ENCODE measurements around the gene VGF. TPM values are rescaled to one million over a fixed set of nuclear protein-coding genes. Genes with fewer than 3 reads are reported as not detected.

The VGF gene
- total and polyA plus RNA-seq, 2 donors (not counting 1 experiment from before 2014, with no cell fraction given) = 0.10 to 0.17 TPM

DNA sequence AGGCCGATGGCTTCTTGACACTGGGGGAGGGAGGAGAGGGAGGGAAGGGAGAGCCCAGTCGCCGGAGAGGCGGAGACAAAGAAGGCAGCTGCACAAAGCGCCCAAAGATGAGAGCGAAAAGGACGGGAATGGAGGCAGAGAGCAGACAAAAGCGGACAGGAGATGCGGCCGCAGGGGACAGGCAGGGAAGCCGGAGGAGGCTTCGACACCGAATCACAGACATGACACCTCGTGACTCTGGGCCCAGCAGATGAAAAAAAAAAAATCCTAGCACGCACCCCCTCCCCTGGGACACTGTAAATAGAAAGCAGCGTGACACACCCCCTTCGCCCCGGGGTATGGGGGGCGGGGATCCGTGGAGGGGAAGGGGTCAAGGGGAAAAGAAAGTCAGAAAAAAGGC, 13.7 kb upstream of the VGF start:
- Mint-ChIP-seq H3K9me3 (ENCODE audit: insufficient read depth) (no peaks in the 10 kb centered on the region), H3K4me3 (peak overlapping the region; percentile 73), H3K27me3 (peaks cover 67% of the 10 kb centered on the region), H3K27ac (peak overlapping the region; percentile 32), H3K4me1 (peaks cover 25% of the 10 kb centered on the region)
- Histone ChIP-seq H4K20me1 (ENCODE audit: control insufficient read depth, insufficient read depth, low read length, poor library complexity, severe bottlenecking) (no peaks in the 10 kb centered on the region), H2AFZ (ENCODE audit: insufficient read depth, low read depth, low read length, poor library complexity, severe bottlenecking) (no peak overlapping the region), H3K9ac (ENCODE audit: low read length) (peak overlapping the region; percentile 26), H3K4me1 (ENCODE audit: control insufficient read depth in 2 of 2, insufficient read depth in 2 of 2, low read length in 2 of 2) (peaks cover 23 to 24% of the 10 kb centered on the region in 2 donors), H3K27me3 (replicated peaks in 1 of 4; ENCODE audit: control extremely low read depth in 1 of 4, control insufficient read depth in 3 of 4, insufficient read depth in 4 of 4, low read length in 3 of 4) (peaks cover 0 to 83% (median 47%) of the 10 kb centered on the region in 4 experiments), H3K36me3 (replicated peaks in 1 of 2; ENCODE audit: control extremely low read depth in 1 of 2, control insufficient read depth in 1 of 2, extremely low read depth in 1 of 2, insufficient read depth in 2 of 2, low read length in 1 of 2) (no peaks in the 10 kb centered on the region), H3K4me2 (replicated peaks; ENCODE audit: low read depth, low read length, poor library complexity, severe bottlenecking) (peak overlapping the region; percentile 66), H3K4me3 (ENCODE audit: control extremely low read depth in 1 of 5, extremely low read depth in 1 of 5, insufficient read depth in 1 of 5, low read depth in 2 of 5, low read length in 4 of 5) (peak overlapping the region in 1 of 5 experiments; percentile 29), H3K27ac (ENCODE audit: low read length in 2 of 2) (no peak overlapping the region), H3K9me3 (ENCODE audit: control extremely low read depth in 1 of 3, control insufficient read depth in 2 of 3, insufficient read depth in 1 of 3, low read length in 2 of 3) (peaks cover 0 to 6% (median 0%) of the 10 kb centered on the region in 3 donors), H3K79me2 (ENCODE audit: control insufficient read depth, insufficient read depth, low read length) (no peaks in the 10 kb centered on the region)
- ATAC-seq (ENCODE audit: low read depth) = peak; percentile 15
- ChIA-PET CTCF (no interaction called here), POLR2A (interaction anchor here (0.6 kb wide), 1 partner anchor 327 kb away, joined by 7 read pairs; the partner anchor contains the start of gene SLC12A9)
- DNase-seq = peak; percentile 38
- 6% methylated on average over 10 of the region's 20 CpGs for WGBS (ENCODE audit: insufficient coverage)
- intact Hi-C loops (cut with micrococcal nuclease) = no loop called here
- TF ChIP-seq EZH2 (IDR thresholded peaks at IDR 0.05; ENCODE audit: borderline replicate concordance, insufficient read depth, low read depth, low read length, poor library complexity, severe bottlenecking) = no peak
- TF ChIP-seq, protein P1, sequence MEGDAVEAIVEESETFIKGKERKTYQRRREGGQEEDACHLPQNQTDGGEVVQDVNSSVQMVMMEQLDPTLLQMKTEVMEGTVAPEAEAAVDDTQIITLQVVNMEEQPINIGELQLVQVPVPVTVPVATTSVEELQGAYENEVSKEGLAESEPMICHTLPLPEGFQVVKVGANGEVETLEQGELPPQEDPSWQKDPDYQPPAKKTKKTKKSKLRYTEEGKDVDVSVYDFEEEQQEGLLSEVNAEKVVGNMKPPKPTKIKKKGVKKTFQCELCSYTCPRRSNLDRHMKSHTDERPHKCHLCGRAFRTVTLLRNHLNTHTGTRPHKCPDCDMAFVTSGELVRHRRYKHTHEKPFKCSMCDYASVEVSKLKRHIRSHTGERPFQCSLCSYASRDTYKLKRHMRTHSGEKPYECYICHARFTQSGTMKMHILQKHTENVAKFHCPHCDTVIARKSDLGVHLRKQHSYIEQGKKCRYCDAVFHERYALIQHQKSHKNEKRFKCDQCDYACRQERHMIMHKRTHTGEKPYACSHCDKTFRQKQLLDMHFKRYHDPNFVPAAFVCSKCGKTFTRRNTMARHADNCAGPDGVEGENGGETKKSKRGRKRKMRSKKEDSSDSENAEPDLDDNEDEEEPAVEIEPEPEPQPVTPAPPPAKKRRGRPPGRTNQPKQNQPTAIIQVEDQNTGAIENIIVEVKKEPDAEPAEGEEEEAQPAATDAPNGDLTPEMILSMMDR (IDR thresholded peaks at IDR 0.05) = no peak

DNA sequence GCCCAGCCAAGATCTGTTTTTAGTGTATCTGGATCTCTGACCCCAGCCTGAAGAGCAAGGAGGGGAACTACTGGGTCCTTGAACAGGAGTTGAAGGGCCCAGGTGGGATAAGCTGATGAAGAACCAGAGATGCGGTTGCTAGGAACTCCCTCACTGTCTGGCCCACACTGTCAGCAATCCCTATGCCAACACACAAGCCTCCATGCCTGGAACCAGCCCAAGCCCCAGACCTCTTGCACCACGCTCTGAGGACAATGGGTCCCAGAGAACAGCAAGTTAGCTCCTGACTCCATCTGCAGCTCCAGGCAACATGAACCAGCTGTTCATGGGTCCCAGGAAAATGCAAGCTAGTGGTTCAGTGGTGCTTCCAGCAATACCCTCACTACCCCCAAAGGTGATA, 12.3 kb upstream of the VGF start:
- Histone ChIP-seq H3K27me3 (replicated peaks in 1 of 4; ENCODE audit: control extremely low read depth in 1 of 4, control insufficient read depth in 3 of 4, insufficient read depth in 4 of 4, low read length in 3 of 4) (peaks cover 0 to 91% (median 58%) of the 10 kb centered on the region in 4 experiments), H3K36me3 (replicated peaks in 1 of 2; ENCODE audit: control extremely low read depth in 1 of 2, control insufficient read depth in 1 of 2, extremely low read depth in 1 of 2, insufficient read depth in 2 of 2, low read length in 1 of 2) (no peaks in the 10 kb centered on the region), H3K27ac (ENCODE audit: low read length in 2 of 2) (no peak overlapping the region), H3K9me3 (ENCODE audit: control extremely low read depth in 1 of 3, control insufficient read depth in 2 of 3, insufficient read depth in 1 of 3, low read length in 2 of 3) (peaks cover 0 to 21% (median 1%) of the 10 kb centered on the region in 3 donors), H3K79me2 (ENCODE audit: control insufficient read depth, insufficient read depth, low read length) (no peaks in the 10 kb centered on the region), H2AFZ (ENCODE audit: insufficient read depth, low read depth, low read length, poor library complexity, severe bottlenecking) (no peak overlapping the region), H3K4me2 (replicated peaks; ENCODE audit: low read depth, low read length, poor library complexity, severe bottlenecking) (no peak overlapping the region), H4K20me1 (ENCODE audit: control insufficient read depth, insufficient read depth, low read length, poor library complexity, severe bottlenecking) (no peaks in the 10 kb centered on the region), H3K4me1 (ENCODE audit: control insufficient read depth in 2 of 2, insufficient read depth in 2 of 2, low read length in 2 of 2) (peaks cover 37 to 38% of the 10 kb centered on the region in 2 donors), H3K9ac (ENCODE audit: low read length) (no peak overlapping the region), H3K4me3 (ENCODE audit: control extremely low read depth in 1 of 5, extremely low read depth in 1 of 5, insufficient read depth in 1 of 5, low read depth in 2 of 5, low read length in 4 of 5) (no peak overlapping the region)
- intact Hi-C loops (cut with micrococcal nuclease) = no loop called here
- no peaks in the 10 kb centered on the region for H3K9me3 Mint-ChIP-seq (ENCODE audit: insufficient read depth)
- peaks cover 73% of the 10 kb centered on the region for H3K27me3 Mint-ChIP-seq
- ChIA-PET POLR2A (no interaction called here), CTCF (interaction anchor here (3.2 kb wide), 1 partner anchor 15 kb away, joined by 13 read pairs; no protein-coding TSS in a partner anchor)
- peaks cover 33% of the 10 kb centered on the region for H3K4me1 Mint-ChIP-seq
- no peak for ATAC-seq (ENCODE audit: low read depth)
- DNase-seq = no peak
- 82% methylated on average over 1 of the region's 2 CpGs for WGBS (ENCODE audit: insufficient coverage)
- H3K27ac Mint-ChIP-seq = no peak overlapping the region
- no peak overlapping the region for H3K4me3 Mint-ChIP-seq
- TF ChIP-seq EZH2 (IDR thresholded peaks at IDR 0.05; ENCODE audit: borderline replicate concordance, insufficient read depth, low read depth, low read length, poor library complexity, severe bottlenecking) = no peak
- TF ChIP-seq, protein P1 (IDR thresholded peaks at IDR 0.05) = no peak

All from B cell (primary cell).